ENCODE data around the gene TK2.

The TK2 gene

GRCh38 chr16:66521951-66522771 is 27.8 kb downstream of the TK2 start:
- no peak overlapping the region for H3K4me3 ChIP-seq (replicated peaks in 1 of 2; ENCODE audit: low read depth in 2 of 2, low read length in 2 of 2)
- peak; percentile 72 to 85 for DNase-seq (ENCODE audit: low read depth in 2 of 2)
- TF ChIP-seq CTCF (IDR thresholded peaks at IDR 0.05; ENCODE audit: low read depth, low read length), result no peak

GRCh38 chr16:66521252-66521713 is 28.6 kb downstream of the TK2 start:
- no peak overlapping the region for H3K4me3 ChIP-seq (replicated peaks in 1 of 2; ENCODE audit: low read depth in 2 of 2, low read length in 2 of 2)
- no peak for DNase-seq (ENCODE audit: low read depth in 2 of 2)
- TF ChIP-seq CTCF (IDR thresholded peaks at IDR 0.05; ENCODE audit: low read depth, low read length), result no peak

GRCh38 chr16:66520406-66521170 is 29.3 kb downstream of the TK2 start:
- DNase-seq (ENCODE audit: low read depth in 2 of 2), result no peak
- no peak overlapping the region for H3K4me3 ChIP-seq (replicated peaks in 1 of 2; ENCODE audit: low read depth in 2 of 2, low read length in 2 of 2)
- TF ChIP-seq CTCF (IDR thresholded peaks at IDR 0.05; ENCODE audit: low read depth, low read length), result no peak

- H3K4me3 ChIP-seq (replicated peaks in 1 of 2; ENCODE audit: low read depth in 2 of 2, low read length in 2 of 2), result no peak overlapping the region
- no peak for TF ChIP-seq CTCF (IDR thresholded peaks at IDR 0.05; ENCODE audit: low read depth, low read length)
- no peak for DNase-seq (ENCODE audit: low read depth in 2 of 2)
Measured at GRCh38 chr16:66519482-66520373, 30.2 kb downstream of the TK2 start.

GRCh38 chr16:66517586-66518263 is 32.2 kb downstream of the TK2 start:
- H3K4me3 ChIP-seq (replicated peaks in 1 of 2; ENCODE audit: low read depth in 2 of 2, low read length in 2 of 2), result no peak overlapping the region
- no peak for DNase-seq (ENCODE audit: low read depth in 2 of 2)
- TF ChIP-seq CTCF (IDR thresholded peaks at IDR 0.05; ENCODE audit: low read depth, low read length), result no peak

All from cardiac fibroblast (primary cell).